Neuron (in vitro differentiated cells): ENCODE data around the gene POC1A.

ENCODE experiments used
- H2AFZ ChIP-seq: one replicate; pipeline ENCODE4 v1.6.1; 2013; ENCODE audit warnings: low read depth, mild to moderate bottlenecking, inconsistent platforms, low read length, moderate library complexity
- H3K27me3 ChIP-seq: one replicate; pipeline ENCODE4 v1.6.1; 2013; ENCODE audit warnings: low read length; ENCODE audit not compliant: insufficient read depth
- H3K36me3 ChIP-seq: one replicate; pipeline ENCODE4 v1.6.1; 2013; ENCODE audit warnings: low read length; ENCODE audit not compliant: insufficient read depth
- H3K4me1 ChIP-seq: one replicate; pipeline ENCODE4 v1.6.1; 2013; ENCODE audit warnings: low read length; ENCODE audit not compliant: insufficient read depth
- H3K4me3 ChIP-seq: 2 replicates; pipeline ENCODE4 v1.5.1; 2013; ENCODE audit warnings: mild to moderate bottlenecking, low read length, moderate library complexity
- H3K9me3 ChIP-seq: one replicate; pipeline ENCODE4 v1.6.1; 2013; ENCODE audit warnings: low read length

The POC1A gene

GRCh38 chr3:52073490-52073889 is 80.7 kb downstream of the POC1A start:
- Histone ChIP-seq H3K36me3 (peaks cover 8% of the 10 kb centered on the region), H3K4me1 (no peaks in the 10 kb centered on the region), H2AFZ (no peak overlapping the region), H3K4me3 (no peak overlapping the region), H3K9me3 (no peaks in the 10 kb centered on the region), H3K27me3 (no peaks in the 10 kb centered on the region)

GRCh38 chr3:52072471-52072870 is 81.8 kb downstream of the POC1A start:
- Histone ChIP-seq H3K27me3 (no peaks in the 10 kb centered on the region), H3K36me3 (peaks cover 8% of the 10 kb centered on the region), H3K9me3 (no peaks in the 10 kb centered on the region), H3K4me1 (no peaks in the 10 kb centered on the region), H3K4me3 (no peak overlapping the region), H2AFZ (no peak overlapping the region)

GRCh38 chr3:52072020-52072419 is 82.2 kb downstream of the POC1A start:
- H3K4me3 ChIP-seq = no peak overlapping the region
- H2AFZ ChIP-seq = no peak overlapping the region
- no peaks in the 10 kb centered on the region for H3K27me3 ChIP-seq
- H3K36me3 ChIP-seq = peaks cover 8% of the 10 kb centered on the region
- no peaks in the 10 kb centered on the region for H3K9me3 ChIP-seq
- H3K4me1 ChIP-seq = no peaks in the 10 kb centered on the region

GRCh38 chr3:52070724-52071621 is 83.2 kb downstream of the POC1A start:
- no peak overlapping the region for H3K4me3 ChIP-seq

GRCh38 chr3:52069855-52070254 is 84.4 kb downstream of the POC1A start:
- peaks cover 3% of the 10 kb centered on the region for H3K36me3 ChIP-seq
- H3K9me3 ChIP-seq = no peaks in the 10 kb centered on the region
- H2AFZ ChIP-seq = no peak overlapping the region
- H3K27me3 ChIP-seq = peaks cover 3% of the 10 kb centered on the region
- no peaks in the 10 kb centered on the region for H3K4me1 ChIP-seq
- H3K4me3 ChIP-seq = no peak overlapping the region

More at GRCh38 chr3:52070724-52071621, 83.2 kb downstream of the POC1A start:
- H2AFZ ChIP-seq = no peak overlapping the region
- no peaks in the 10 kb centered on the region for H3K27me3 ChIP-seq
- H3K36me3 ChIP-seq = peaks cover 8% of the 10 kb centered on the region
- no peaks in the 10 kb centered on the region for H3K9me3 ChIP-seq
- H3K4me1 ChIP-seq = no peaks in the 10 kb centered on the region

GRCh38 chr3:52069135-52069534 is 85.1 kb downstream of the POC1A start:
- peaks cover 7% of the 10 kb centered on the region for H3K27me3 ChIP-seq
- H3K36me3 ChIP-seq = no peaks in the 10 kb centered on the region
- no peak overlapping the region for H2AFZ ChIP-seq
- H3K9me3 ChIP-seq = no peaks in the 10 kb centered on the region
- H3K4me1 ChIP-seq = no peaks in the 10 kb centered on the region
- no peak overlapping the region for H3K4me3 ChIP-seq

- Histone ChIP-seq H3K4me1 (no peaks in the 10 kb centered on the region), H3K4me3 (no peak overlapping the region), H3K27me3 (peaks cover 7% of the 10 kb centered on the region)
Measured at GRCh38 chr3:52068730-52069129, 85.5 kb downstream of the POC1A start.

GRCh38 chr3:52068055-52068571 is 86.1 kb downstream of the POC1A start:
- Histone ChIP-seq H3K4me1 (no peaks in the 10 kb centered on the region), H3K4me3 (no peak overlapping the region), H3K36me3 (no peaks in the 10 kb centered on the region), H3K9me3 (no peaks in the 10 kb centered on the region), H3K27me3 (peaks cover 7% of the 10 kb centered on the region), H2AFZ (no peak overlapping the region)

More at GRCh38 chr3:52068730-52069129, 85.5 kb downstream of the POC1A start:
- Histone ChIP-seq H2AFZ (no peak overlapping the region), H3K36me3 (no peaks in the 10 kb centered on the region), H3K9me3 (no peaks in the 10 kb centered on the region)

- H2AFZ ChIP-seq = no peak overlapping the region
- H3K4me1 ChIP-seq = no peaks in the 10 kb centered on the region
- no peaks in the 10 kb centered on the region for H3K9me3 ChIP-seq
- no peak overlapping the region for H3K4me3 ChIP-seq
- peaks cover 7% of the 10 kb centered on the region for H3K27me3 ChIP-seq
- no peaks in the 10 kb centered on the region for H3K36me3 ChIP-seq
Measured at GRCh38 chr3:52067526-52067925, 86.7 kb downstream of the POC1A start.

GRCh38 chr3:52067046-52067445 is 87.2 kb downstream of the POC1A start:
- Histone ChIP-seq H3K27me3 (peaks cover 7% of the 10 kb centered on the region), H2AFZ (no peak overlapping the region), H3K4me3 (no peak overlapping the region), H3K4me1 (no peaks in the 10 kb centered on the region), H3K36me3 (no peaks in the 10 kb centered on the region), H3K9me3 (no peaks in the 10 kb centered on the region)

GRCh38 chr3:52065264-52065756 is 88.9 kb downstream of the POC1A start:
- Histone ChIP-seq H3K4me3 (no peak overlapping the region), H3K9me3 (no peaks in the 10 kb centered on the region), H3K36me3 (no peaks in the 10 kb centered on the region), H2AFZ (no peak overlapping the region), H3K27me3 (peaks cover 10% of the 10 kb centered on the region), H3K4me1 (no peaks in the 10 kb centered on the region)

GRCh38 chr3:52064561-52064960 is 89.7 kb downstream of the POC1A start:
- no peaks in the 10 kb centered on the region for H3K36me3 ChIP-seq
- peaks cover 18% of the 10 kb centered on the region for H3K27me3 ChIP-seq
- H3K4me1 ChIP-seq = no peaks in the 10 kb centered on the region
- no peaks in the 10 kb centered on the region for H3K9me3 ChIP-seq
- no peak overlapping the region for H3K4me3 ChIP-seq
- H2AFZ ChIP-seq = no peak overlapping the region

GRCh38 chr3:52063026-52063723 is 91.0 kb downstream of the POC1A start:
- Histone ChIP-seq H3K9me3 (no peaks in the 10 kb centered on the region), H3K4me1 (no peaks in the 10 kb centered on the region), H3K4me3 (no peak overlapping the region), H3K36me3 (no peaks in the 10 kb centered on the region), H2AFZ (no peak overlapping the region), H3K27me3 (peaks cover 32% of the 10 kb centered on the region)
